Measurements from ENCODE around the gene BCL2. TPM values are rescaled to one million over a fixed set of nuclear protein-coding genes. Genes with fewer than 3 reads are reported as not detected.
A peak's percentile ranks its signal among the peaks of the same experiment; 100 is the strongest.

The BCL2 gene
- polyA plus RNA-seq, 4 donors = 0.89 to 7.2 (median 3.8) TPM

DNA sequence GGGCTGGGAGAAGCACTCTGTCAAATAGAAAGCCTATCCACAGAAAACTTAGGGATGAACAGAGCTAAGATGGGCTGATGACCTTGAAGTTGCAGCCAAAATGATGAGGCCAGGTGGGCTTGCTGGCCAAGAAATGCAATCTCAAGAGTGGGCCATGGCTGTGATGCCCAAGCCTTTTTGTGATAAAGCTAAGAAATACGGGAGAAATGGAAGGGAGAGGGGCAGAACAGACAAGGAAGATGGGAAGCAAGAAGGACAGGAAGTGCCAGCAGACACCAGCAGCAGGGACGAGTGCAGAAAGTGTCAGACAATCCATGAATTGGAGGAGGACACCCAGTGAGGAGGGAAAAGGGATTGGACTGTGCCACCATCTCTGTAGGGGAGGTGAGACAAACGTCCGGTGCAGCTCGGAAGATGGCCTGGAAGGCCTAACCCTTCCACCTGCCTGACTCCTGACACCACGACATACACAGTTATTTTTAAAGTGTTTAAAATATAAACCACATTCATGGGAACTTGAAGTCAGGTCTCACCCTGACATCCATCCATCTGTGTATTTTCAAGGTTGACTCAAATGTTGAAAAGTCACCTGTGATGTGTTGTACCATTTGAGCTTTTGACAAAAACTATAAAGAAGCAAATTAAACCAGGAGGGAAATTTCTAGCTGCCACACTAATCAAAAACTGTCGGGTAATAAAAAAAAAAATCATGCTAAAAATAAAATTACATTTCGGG is 105.5 kb downstream of the BCL2 start:
- no peak for FAIRE-seq
- DNase-seq = no peak
- Histone ChIP-seq H3K36me3 (ENCODE audit: control insufficient read depth in 3 of 3, insufficient read depth in 2 of 3, low read depth in 1 of 3, low read length in 3 of 3) (no peaks in the 10 kb centered on the region), H3K4me1 (ENCODE audit: control insufficient read depth in 3 of 3, insufficient read depth in 2 of 3, low read depth in 1 of 3, low read length in 2 of 3) (peaks cover 0 to 3% (median 0%) of the 10 kb centered on the region in 3 donors), H3K27ac (ENCODE audit: low read depth in 1 of 3, low read length in 2 of 3) (peak overlapping the region in 1 of 3 donors; percentile 0), H3K4me3 (ENCODE audit: low read depth in 1 of 3, low read length in 3 of 3) (no peak overlapping the region), H3K9me3 (ENCODE audit: control insufficient read depth in 2 of 2, insufficient read depth in 1 of 2, low read depth in 1 of 2, low read length in 1 of 2) (no peaks in the 10 kb centered on the region), H3K27me3 (ENCODE audit: control insufficient read depth in 3 of 3, insufficient read depth in 3 of 3, low read length in 3 of 3) (no peaks in the 10 kb centered on the region)
- WGBS, 3 donors = 86 to 93% (median 87%) methylated on average over 8 of the region's 8 CpGs

DNA sequence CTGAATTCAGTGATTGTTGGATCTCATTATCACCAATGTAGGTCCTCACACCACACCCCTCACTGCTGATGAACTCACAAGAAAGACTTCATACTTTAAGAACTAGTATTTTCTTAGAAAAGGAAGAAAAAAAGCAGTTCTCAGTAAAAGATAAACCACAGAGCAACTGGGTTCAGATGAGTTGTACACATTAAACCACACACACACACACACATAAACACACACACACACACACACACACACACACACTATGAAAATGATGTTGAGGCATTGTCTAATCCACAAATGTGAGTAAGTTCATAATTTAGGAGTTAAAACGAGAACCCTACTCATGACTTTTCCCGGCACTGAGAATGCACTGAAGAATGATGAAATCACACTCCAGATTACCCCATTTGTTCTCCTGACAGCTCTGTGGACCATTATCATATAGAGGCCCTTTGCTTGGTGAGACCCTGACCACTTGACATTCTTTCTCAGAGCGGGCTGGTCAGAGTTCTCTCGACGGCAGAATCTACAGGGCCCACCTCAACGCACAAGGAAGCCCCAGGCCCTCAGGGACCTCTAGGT is 106.2 kb downstream of the BCL2 start:
- DNase-seq (peak in 1 of 2 donors; percentile 53), FAIRE-seq (no peak)
- Histone ChIP-seq H3K36me3 (ENCODE audit: control insufficient read depth in 3 of 3, insufficient read depth in 2 of 3, low read depth in 1 of 3, low read length in 3 of 3) (no peaks in the 10 kb centered on the region), H3K4me3 (ENCODE audit: low read depth in 1 of 3, low read length in 3 of 3) (no peak overlapping the region), H3K27ac (ENCODE audit: low read depth in 1 of 3, low read length in 2 of 3) (peak overlapping the region in 1 of 3 donors; percentile 2), H3K27me3 (ENCODE audit: control insufficient read depth in 3 of 3, insufficient read depth in 3 of 3, low read length in 3 of 3) (no peaks in the 10 kb centered on the region), H3K9me3 (ENCODE audit: control insufficient read depth in 2 of 2, insufficient read depth in 1 of 2, low read depth in 1 of 2, low read length in 1 of 2) (no peaks in the 10 kb centered on the region), H3K4me1 (ENCODE audit: control insufficient read depth in 3 of 3, insufficient read depth in 2 of 3, low read depth in 1 of 3, low read length in 2 of 3) (peaks cover 0 to 3% (median 0%) of the 10 kb centered on the region in 3 donors)
- WGBS, 3 donors = 68 to 83% (median 75%) methylated on average over 6 of the region's 6 CpGs

DNA sequence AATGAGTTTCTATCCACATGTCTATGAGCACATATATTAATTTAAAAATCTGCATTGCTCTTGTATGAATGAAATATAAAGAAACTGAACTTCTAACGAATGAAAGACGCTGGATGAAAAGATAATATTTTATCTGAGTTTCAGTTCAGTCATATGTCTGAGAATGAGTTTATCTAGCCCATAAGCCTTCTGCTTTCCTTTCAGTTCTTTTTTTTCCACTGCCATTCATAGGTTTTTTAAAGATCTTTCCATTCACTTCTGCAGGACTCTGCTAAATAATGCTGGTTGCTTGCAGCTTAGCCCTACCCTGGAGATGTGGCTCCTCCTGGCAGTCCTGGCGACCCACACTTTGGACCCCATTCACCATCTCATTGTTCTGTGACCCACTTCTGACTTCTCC is 109.0 kb downstream of the BCL2 start:
- no peaks in the 10 kb centered on the region for H3K9me3 ChIP-seq (ENCODE audit: control insufficient read depth in 2 of 2, insufficient read depth in 1 of 2, low read depth in 1 of 2, low read length in 1 of 2)
- no peak for FAIRE-seq
- H3K4me3 ChIP-seq (ENCODE audit: low read depth in 1 of 3, low read length in 3 of 3) = no peak overlapping the region
- no peak overlapping the region for H3K27ac ChIP-seq (ENCODE audit: low read depth in 1 of 3, low read length in 2 of 3)
- 72 to 78% (median 72%) methylated on average over 3 of the region's 3 CpGs for WGBS, 3 donors
- peaks cover 0 to 3% (median 0%) of the 10 kb centered on the region in 3 donors for H3K4me1 ChIP-seq (ENCODE audit: control insufficient read depth in 3 of 3, insufficient read depth in 2 of 3, low read depth in 1 of 3, low read length in 2 of 3)
- DNase-seq = no peak
- no peaks in the 10 kb centered on the region for H3K27me3 ChIP-seq (ENCODE audit: control insufficient read depth in 3 of 3, insufficient read depth in 3 of 3, low read length in 3 of 3)
- no peaks in the 10 kb centered on the region for H3K36me3 ChIP-seq (ENCODE audit: control insufficient read depth in 3 of 3, insufficient read depth in 2 of 3, low read depth in 1 of 3, low read length in 3 of 3)

- Histone ChIP-seq H3K9me3 (ENCODE audit: control insufficient read depth in 2 of 2, insufficient read depth in 1 of 2, low read depth in 1 of 2, low read length in 1 of 2) (no peaks in the 10 kb centered on the region), H3K27ac (ENCODE audit: low read depth in 1 of 3, low read length in 2 of 3) (no peak overlapping the region), H3K27me3 (ENCODE audit: control insufficient read depth in 3 of 3, insufficient read depth in 3 of 3, low read length in 3 of 3) (no peaks in the 10 kb centered on the region), H3K4me3 (ENCODE audit: low read depth in 1 of 3, low read length in 3 of 3) (no peak overlapping the region), H3K36me3 (ENCODE audit: control insufficient read depth in 3 of 3, insufficient read depth in 2 of 3, low read depth in 1 of 3, low read length in 3 of 3) (no peaks in the 10 kb centered on the region), H3K4me1 (ENCODE audit: control insufficient read depth in 3 of 3, insufficient read depth in 2 of 3, low read depth in 1 of 3, low read length in 2 of 3) (peaks cover 0 to 3% (median 0%) of the 10 kb centered on the region in 3 donors)
- WGBS, 3 donors = 78 to 88% (median 85%) methylated on average over 3 of the region's 3 CpGs
- DNase-seq = no peak
- FAIRE-seq = no peak
These were observed 110.9 kb downstream of the BCL2 start for GRCh38 chr18:63208676-63209075.

GRCh38 chr18:63207835-63208234 is 111.7 kb downstream of the BCL2 start:
- no peaks in the 10 kb centered on the region for H3K36me3 ChIP-seq (ENCODE audit: control insufficient read depth in 3 of 3, insufficient read depth in 2 of 3, low read depth in 1 of 3, low read length in 3 of 3)
- H3K27me3 ChIP-seq (ENCODE audit: control insufficient read depth in 3 of 3, insufficient read depth in 3 of 3, low read length in 3 of 3) = no peaks in the 10 kb centered on the region
- FAIRE-seq (no peak), DNase-seq (no peak)
- no peaks in the 10 kb centered on the region for H3K9me3 ChIP-seq (ENCODE audit: control insufficient read depth in 2 of 2, insufficient read depth in 1 of 2, low read depth in 1 of 2, low read length in 1 of 2)
- no peak overlapping the region for H3K4me3 ChIP-seq (ENCODE audit: low read depth in 1 of 3, low read length in 3 of 3)
- no peak overlapping the region for H3K27ac ChIP-seq (ENCODE audit: low read depth in 1 of 3, low read length in 2 of 3)
- H3K4me1 ChIP-seq (ENCODE audit: control insufficient read depth in 3 of 3, insufficient read depth in 2 of 3, low read depth in 1 of 3, low read length in 2 of 3) = no peaks in the 10 kb centered on the region
- 56 to 70% (median 64%) methylated on average over 1 of the region's 1 CpG for WGBS, 3 donors

GRCh38 chr18:63207143-63207790 is 112.3 kb downstream of the BCL2 start:
- WGBS, 3 donors = 26 to 55% (median 42%) methylated on average over 14 of the region's 14 CpGs
- no peak for FAIRE-seq
- no peaks in the 10 kb centered on the region for H3K36me3 ChIP-seq (ENCODE audit: control insufficient read depth in 3 of 3, insufficient read depth in 2 of 3, low read depth in 1 of 3, low read length in 3 of 3)
- no peaks in the 10 kb centered on the region for H3K9me3 ChIP-seq (ENCODE audit: control insufficient read depth in 2 of 2, insufficient read depth in 1 of 2, low read depth in 1 of 2, low read length in 1 of 2)
- H3K27ac ChIP-seq (ENCODE audit: low read depth in 1 of 3, low read length in 2 of 3) = peak overlapping the region in 1 of 3 donors; percentile 33
- no peaks in the 10 kb centered on the region for H3K27me3 ChIP-seq (ENCODE audit: control insufficient read depth in 3 of 3, insufficient read depth in 3 of 3, low read length in 3 of 3)
- no peaks in the 10 kb centered on the region for H3K4me1 ChIP-seq (ENCODE audit: control insufficient read depth in 3 of 3, insufficient read depth in 2 of 3, low read depth in 1 of 3, low read length in 2 of 3)
- H3K4me3 ChIP-seq (ENCODE audit: low read depth in 1 of 3, low read length in 3 of 3) = no peak overlapping the region
- DNase-seq = peak; percentile 26 to 37

GRCh38 chr18:63206433-63207142 is 113.0 kb downstream of the BCL2 start:
- 66 to 75% (median 72%) methylated on average over 13 of the region's 13 CpGs for WGBS, 3 donors
- H3K9me3 ChIP-seq (ENCODE audit: control insufficient read depth in 2 of 2, insufficient read depth in 1 of 2, low read depth in 1 of 2, low read length in 1 of 2) = no peaks in the 10 kb centered on the region
- H3K27me3 ChIP-seq (ENCODE audit: control insufficient read depth in 3 of 3, insufficient read depth in 3 of 3, low read length in 3 of 3) = no peaks in the 10 kb centered on the region
- FAIRE-seq (no peak), DNase-seq (no peak)
- no peaks in the 10 kb centered on the region for H3K4me1 ChIP-seq (ENCODE audit: control insufficient read depth in 3 of 3, insufficient read depth in 2 of 3, low read depth in 1 of 3, low read length in 2 of 3)
- H3K27ac ChIP-seq (ENCODE audit: low read depth in 1 of 3, low read length in 2 of 3) = peak overlapping the region in 1 of 3 donors; percentile 19
- H3K36me3 ChIP-seq (ENCODE audit: control insufficient read depth in 3 of 3, insufficient read depth in 2 of 3, low read depth in 1 of 3, low read length in 3 of 3) = no peaks in the 10 kb centered on the region
- no peak overlapping the region for H3K4me3 ChIP-seq (ENCODE audit: low read depth in 1 of 3, low read length in 3 of 3)

DNA sequence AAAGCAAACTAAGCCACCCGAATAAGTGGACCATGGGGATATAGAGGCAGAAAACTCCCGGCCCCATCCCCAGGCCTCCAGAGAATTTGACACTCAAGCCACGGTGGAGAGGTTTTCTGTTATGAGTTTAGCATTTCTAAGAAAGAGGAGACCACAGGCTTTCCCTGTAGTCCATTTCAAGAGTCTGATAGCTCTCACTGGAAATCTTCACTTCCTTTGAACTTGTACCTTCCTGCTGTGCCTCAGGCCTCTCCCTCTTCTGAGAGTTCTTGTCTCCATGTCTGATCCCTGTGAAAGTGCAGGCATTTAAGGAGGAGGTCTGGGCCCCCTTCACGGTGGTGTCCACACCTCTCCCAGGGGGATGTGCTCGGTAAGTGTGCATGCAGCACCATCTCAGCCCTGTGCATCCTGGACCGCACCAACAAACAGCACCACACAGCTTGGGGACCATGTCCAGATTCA is 113.7 kb downstream of the BCL2 start:
- DNase-seq (no peak), FAIRE-seq (no peak)
- no peaks in the 10 kb centered on the region for H3K36me3 ChIP-seq (ENCODE audit: control insufficient read depth in 3 of 3, insufficient read depth in 2 of 3, low read depth in 1 of 3, low read length in 3 of 3)
- no peak overlapping the region for H3K4me3 ChIP-seq (ENCODE audit: low read depth in 1 of 3, low read length in 3 of 3)
- no peaks in the 10 kb centered on the region for H3K27me3 ChIP-seq (ENCODE audit: control insufficient read depth in 3 of 3, insufficient read depth in 3 of 3, low read length in 3 of 3)
- 65 to 77% (median 70%) methylated on average over 6 of the region's 6 CpGs for WGBS, 3 donors
- H3K9me3 ChIP-seq (ENCODE audit: control insufficient read depth in 2 of 2, insufficient read depth in 1 of 2, low read depth in 1 of 2, low read length in 1 of 2) = no peaks in the 10 kb centered on the region
- no peaks in the 10 kb centered on the region for H3K4me1 ChIP-seq (ENCODE audit: control insufficient read depth in 3 of 3, insufficient read depth in 2 of 3, low read depth in 1 of 3, low read length in 2 of 3)
- no peak overlapping the region for H3K27ac ChIP-seq (ENCODE audit: low read depth in 1 of 3, low read length in 2 of 3)
